ENCODE results near the gene KLHL12. TPM values are rescaled to one million over a fixed set of nuclear protein-coding genes. Genes with fewer than 3 reads are reported as not detected.

The KLHL12 gene
- total and polyA plus RNA-seq, 2 of the 8 experiments (the other 6 are each of a cell fraction or from before 2014, with no cell fraction given): 27.2 to 33.3 TPM

GRCh38 chr1:202854787-202855186, 72.2 kb downstream of the KLHL12 start:
- Histone ChIP-seq H3K4me3 (ENCODE audit: extremely low read depth in 1 of 4, insufficient read depth in 2 of 4, low read depth in 3 of 4, low read length in 4 of 4) (no peak overlapping the region), H3K36me3 (ENCODE audit: control insufficient read depth in 2 of 4, insufficient read depth in 4 of 4, low read length in 3 of 4) (peaks cover 21 to 47% (median 41%) of the 10 kb centered on the region in 4 experiments), H2AK5ac (ENCODE audit: low read depth, low read length) (no peak overlapping the region), H4K8ac (ENCODE audit: extremely low read depth, insufficient read depth, low read length) (no peak overlapping the region), H2BK20ac (ENCODE audit: low read length) (no peak overlapping the region), H3K9me3 (ENCODE audit: insufficient read depth in 2 of 2, low read depth in 1 of 2, low read length in 1 of 2) (no peaks in the 10 kb centered on the region), H3K56ac (replicated peaks; ENCODE audit: insufficient read length, low read depth, low read length) (no peak overlapping the region), H3K79me2 (ENCODE audit: control insufficient read depth in 1 of 2, insufficient read depth in 2 of 2, low read length in 2 of 2) (peaks cover under 1 to 20% of the 10 kb centered on the region in 2 experiments; a peak in 3 of 4 replicates), H3K23me2 (ENCODE audit: low read depth, low read length) (no peaks in the 10 kb centered on the region), H3K27ac (ENCODE audit: low read depth, low read length) (no peak overlapping the region), H3K79me1 (ENCODE audit: low read depth, low read length) (peaks cover 16% of the 10 kb centered on the region), H2BK5ac (ENCODE audit: low read depth, low read length) (no peak overlapping the region), H3K23ac (ENCODE audit: insufficient read length) (no peak overlapping the region), H2BK15ac (ENCODE audit: low read length) (no peak overlapping the region), H3K18ac (ENCODE audit: extremely low read depth, low read length) (no peak overlapping the region), H4K5ac (ENCODE audit: insufficient read length, low read depth, low read length) (no peak overlapping the region), H4K20me1 (replicated peaks in 1 of 2; ENCODE audit: control insufficient read depth in 1 of 2, insufficient read depth in 2 of 2, low read length in 2 of 2) (peaks cover 1 to 11% of the 10 kb centered on the region in 2 experiments), H3K9ac (replicated peaks in 1 of 4; ENCODE audit: extremely low read depth in 1 of 4, low read depth in 3 of 4, low read length in 3 of 4) (no peak overlapping the region), H3K4ac (replicated peaks; ENCODE audit: insufficient read length, low read depth, low read length) (no peak overlapping the region), H3K4me1 (replicated peaks in 1 of 4; ENCODE audit: control insufficient read depth in 3 of 4, insufficient read depth in 4 of 4, low read length in 3 of 4) (peaks cover 0 to 2% (median 0%) of the 10 kb centered on the region in 4 experiments; a peak in 1 of 7 replicates), H4K91ac (replicated peaks; ENCODE audit: insufficient read length, low read length) (no peak overlapping the region), H3K4me2 (ENCODE audit: insufficient read depth in 1 of 2, low read depth in 2 of 2, low read length in 2 of 2) (no peak overlapping the region), H3K14ac (ENCODE audit: insufficient read length) (no peak overlapping the region), H2AFZ (ENCODE audit: low read length) (no peak overlapping the region), H2BK12ac (ENCODE audit: low read depth, low read length) (no peak overlapping the region), H2BK120ac (replicated peaks; ENCODE audit: low read depth, low read length) (no peak overlapping the region), H3K27me3 (replicated peaks in 1 of 4; ENCODE audit: control insufficient read depth in 3 of 4, extremely low read depth in 1 of 4, insufficient read depth in 3 of 4, low read length in 3 of 4) (no peaks in the 10 kb centered on the region)
- POLR2A ChIA-PET (ENCODE audit: partially characterized antibody): interaction anchor here (9.2 kb wide), 1 partner anchor 43 kb away, joined by 81 read pairs; the partner anchor contains the start of genes KDM5B and PCAT6
- CTCF ChIA-PET (ENCODE audit: partially characterized antibody): interaction anchor here (0.5 to 4.7 kb wide), 4 partner anchors 13 to 151 kb away, joined by 3 to 41 read pairs (median 19); partner anchors contain the start of gene PCAT6
- FAIRE-seq (no peak), DNase-seq (ENCODE audit: low read depth in 1 of 2, low spot score in 2 of 2) (no peak)
- TF ChIP-seq RBBP5 (IDR thresholded peaks at IDR 0.05; ENCODE audit: borderline replicate concordance, low read depth, low read length) (no peak), KDM4A (IDR thresholded peaks at IDR 0.05; ENCODE audit: low read depth, low read length, severe bottlenecking) (no peak), CTBP2 (IDR thresholded peaks at IDR 0.05; ENCODE audit: borderline replicate concordance, insufficient read depth, insufficient read length, low read length) (no peak), MAFK (IDR thresholded peaks at IDR 0.05; ENCODE audit: low read depth, low read length) (no peak), CBX8 (IDR thresholded peaks at IDR 0.05; ENCODE audit: borderline replicate concordance, low read depth, low read length) (no peak), NANOG (IDR thresholded peaks at IDR 0.05; ENCODE audit: insufficient read depth, low read depth, low read length, poor library complexity, severe bottlenecking) (no peak), SAP30 (IDR thresholded peaks at IDR 0.05; ENCODE audit: insufficient read depth, insufficient replicate concordance, low read length) (no peak), EGR1 (IDR thresholded peaks at IDR 0.05; ENCODE audit: borderline replicate concordance, low read depth, low read length) (no peak), TAF7 (optimal IDR thresholded peaks at IDR 0.05; ENCODE audit: borderline replicate concordance, low read depth, low read length) (no peak), BCL11A (IDR thresholded peaks at IDR 0.05; ENCODE audit: low read depth in 2 of 2, low read length in 2 of 2) (no peak), SIRT6 (IDR thresholded peaks at IDR 0.05; ENCODE audit: low read length) (no peak)
- 89% methylated on average over 8 of the region's 8 CpGs; no CpG with 5 or more reads in 1 of the 2 experiments for WGBS, 2 experiments (ENCODE audit: extremely low coverage in 1 of 2, insufficient coverage in 1 of 2, insufficient read length in 1 of 2, insufficient replicate concordance in 2 of 2, low coverage in 1 of 2, low lambda C conversion rate in 2 of 2, missing lambda C conversion rate in 1 of 2)
